GM10266 (cell line): ENCODE measurements around the gene G6PD.
"Not testable (repeated sequence)": the region's sequence is repeated elsewhere in the genome, so short reads cannot be mapped to it uniquely, and the experiment has no call there.

Experiments
- DNase-seq: peaks from one replicate; pipeline ENCODE4 v3.0.0; 2012; ENCODE audit errors: extremely low spot score
- TF ChIP-seq, protein P1 (sequence below): IDR thresholded peaks from 2 replicates; pipeline ENCODE4 v1.5.1; 2012; ENCODE audit warnings: mild to moderate bottlenecking, low read depth; ENCODE audit not compliant: control insufficient read depth, insufficient read depth; ENCODE audit errors: missing control alignments

The G6PD gene

DNA sequence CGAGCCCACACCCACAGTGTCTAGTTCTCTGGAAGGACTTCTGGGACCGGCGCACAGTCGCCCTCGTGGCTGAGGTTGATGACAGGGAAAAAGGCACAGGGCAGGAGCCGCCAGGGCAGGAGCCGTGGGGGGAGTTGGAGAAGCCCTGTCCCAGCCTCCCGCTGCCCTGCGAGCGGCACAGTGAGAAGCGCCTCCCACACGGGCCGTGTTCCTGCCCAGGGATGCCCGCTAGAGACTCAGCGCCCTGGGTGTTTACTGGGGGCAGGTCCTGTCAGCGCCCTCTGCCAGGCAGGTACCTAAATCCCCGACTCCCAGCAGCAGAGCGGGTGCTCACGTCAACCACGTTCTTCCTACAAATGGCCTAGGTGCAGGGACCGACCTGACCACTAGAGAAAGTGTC is 12.2 kb upstream of the G6PD start:
- DNase-seq = not testable (repeated sequence)

DNA sequence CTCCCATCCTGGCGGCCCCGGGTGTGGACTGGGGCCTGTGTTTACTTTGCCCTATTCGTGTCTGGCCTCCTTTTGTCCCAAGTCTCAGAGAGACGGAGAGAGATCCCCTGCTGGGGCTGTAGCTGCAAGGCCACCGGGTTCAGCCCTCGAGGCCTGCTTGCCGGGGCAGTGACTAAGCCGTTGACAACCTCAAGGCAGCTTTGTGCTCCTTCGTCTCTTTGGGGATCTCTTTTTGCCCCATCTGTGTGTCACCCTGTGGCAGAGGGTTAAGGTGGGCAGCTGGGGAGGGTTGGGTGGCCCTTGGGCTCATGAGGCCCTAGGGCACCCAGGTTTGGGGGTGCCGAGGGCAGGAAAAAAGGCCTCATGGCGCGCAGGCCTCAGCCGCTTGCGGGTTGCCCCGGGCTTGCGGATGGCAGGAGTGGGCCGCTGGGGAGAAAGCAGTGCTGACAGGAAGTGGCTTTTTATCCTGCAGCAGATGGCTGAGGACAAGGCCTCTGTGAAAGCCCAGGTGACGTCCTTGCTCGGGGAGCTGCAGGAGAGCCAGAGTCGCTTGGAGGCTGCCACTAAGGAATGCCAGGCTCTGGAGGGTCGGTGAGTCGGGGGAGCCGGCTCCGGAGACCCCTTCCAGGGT is 11.5 kb upstream of the G6PD start:
- DNase-seq = not testable (repeated sequence)

DNA sequence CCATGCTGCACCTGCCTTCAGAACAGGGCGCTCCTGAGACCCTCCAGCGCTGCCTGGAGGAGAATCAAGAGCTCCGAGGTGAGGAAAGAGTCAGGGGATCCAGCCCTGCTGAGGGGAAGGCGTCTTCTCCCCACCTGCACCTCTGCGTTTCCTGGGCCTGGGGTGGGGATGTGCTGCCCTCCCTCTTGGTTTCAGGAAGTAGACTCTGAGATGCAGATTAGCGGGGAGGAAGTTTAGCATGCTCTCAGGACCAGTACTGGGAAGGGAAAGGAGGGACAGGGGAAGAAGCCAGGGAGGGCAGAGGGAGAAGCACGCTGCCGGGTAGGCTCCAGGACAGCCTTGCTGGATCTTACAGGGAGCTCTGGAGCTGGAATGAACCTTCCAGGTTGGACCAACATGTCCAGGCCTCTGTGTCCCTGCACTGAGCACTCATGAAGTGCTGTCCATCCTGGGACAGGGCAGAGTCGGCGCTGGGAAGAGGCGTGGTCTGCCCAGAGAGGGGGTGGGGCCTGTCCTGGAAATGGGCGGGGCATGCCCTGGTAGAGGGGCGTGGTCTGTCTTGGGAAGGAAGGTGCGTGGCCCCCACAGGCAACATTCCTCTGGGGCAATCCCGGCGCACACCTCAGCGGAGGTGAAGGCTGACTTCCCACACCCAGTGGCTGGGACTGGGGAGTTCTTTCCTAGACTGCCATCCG is 5.6 kb upstream of the G6PD start:
- DNase-seq = not testable (repeated sequence)

DNA sequence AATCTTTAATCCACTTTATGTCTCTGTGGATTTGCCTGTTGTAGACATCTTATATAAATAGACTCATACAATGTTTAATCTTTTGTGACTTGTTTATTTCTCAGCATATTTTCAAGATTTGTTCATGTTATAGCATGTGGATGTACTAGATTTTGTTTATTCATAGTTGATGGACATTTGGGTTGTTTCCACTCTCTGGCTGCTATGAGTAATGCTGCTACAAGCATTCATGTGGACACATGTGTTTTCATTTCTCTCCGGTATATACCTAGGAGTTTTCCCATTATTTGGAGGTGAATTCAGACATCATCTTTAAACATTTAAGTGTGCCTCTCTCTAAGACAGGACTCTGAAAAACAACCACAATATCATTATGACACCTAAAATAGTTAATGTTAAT is 3.1 kb upstream of the G6PD start:
- TF ChIP-seq, protein P1, sequence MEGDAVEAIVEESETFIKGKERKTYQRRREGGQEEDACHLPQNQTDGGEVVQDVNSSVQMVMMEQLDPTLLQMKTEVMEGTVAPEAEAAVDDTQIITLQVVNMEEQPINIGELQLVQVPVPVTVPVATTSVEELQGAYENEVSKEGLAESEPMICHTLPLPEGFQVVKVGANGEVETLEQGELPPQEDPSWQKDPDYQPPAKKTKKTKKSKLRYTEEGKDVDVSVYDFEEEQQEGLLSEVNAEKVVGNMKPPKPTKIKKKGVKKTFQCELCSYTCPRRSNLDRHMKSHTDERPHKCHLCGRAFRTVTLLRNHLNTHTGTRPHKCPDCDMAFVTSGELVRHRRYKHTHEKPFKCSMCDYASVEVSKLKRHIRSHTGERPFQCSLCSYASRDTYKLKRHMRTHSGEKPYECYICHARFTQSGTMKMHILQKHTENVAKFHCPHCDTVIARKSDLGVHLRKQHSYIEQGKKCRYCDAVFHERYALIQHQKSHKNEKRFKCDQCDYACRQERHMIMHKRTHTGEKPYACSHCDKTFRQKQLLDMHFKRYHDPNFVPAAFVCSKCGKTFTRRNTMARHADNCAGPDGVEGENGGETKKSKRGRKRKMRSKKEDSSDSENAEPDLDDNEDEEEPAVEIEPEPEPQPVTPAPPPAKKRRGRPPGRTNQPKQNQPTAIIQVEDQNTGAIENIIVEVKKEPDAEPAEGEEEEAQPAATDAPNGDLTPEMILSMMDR = no peak
- no peak for DNase-seq

DNA sequence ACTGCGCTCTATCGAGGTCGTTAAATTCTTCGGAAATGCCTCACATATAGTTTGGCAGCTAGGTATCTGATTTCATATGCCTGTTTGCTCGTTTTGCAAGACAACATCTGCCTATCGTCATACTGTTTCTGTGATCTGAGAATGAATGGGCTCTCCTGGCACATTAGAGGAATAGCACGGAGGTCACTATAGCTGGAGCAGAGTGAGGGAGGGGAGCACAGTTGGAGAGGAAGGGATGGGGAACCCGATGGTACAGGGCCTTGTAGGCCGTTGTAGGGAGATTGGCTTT is 1.3 kb upstream of the G6PD start:
- no peak for DNase-seq
- TF ChIP-seq, protein P1 = no peak

DNA sequence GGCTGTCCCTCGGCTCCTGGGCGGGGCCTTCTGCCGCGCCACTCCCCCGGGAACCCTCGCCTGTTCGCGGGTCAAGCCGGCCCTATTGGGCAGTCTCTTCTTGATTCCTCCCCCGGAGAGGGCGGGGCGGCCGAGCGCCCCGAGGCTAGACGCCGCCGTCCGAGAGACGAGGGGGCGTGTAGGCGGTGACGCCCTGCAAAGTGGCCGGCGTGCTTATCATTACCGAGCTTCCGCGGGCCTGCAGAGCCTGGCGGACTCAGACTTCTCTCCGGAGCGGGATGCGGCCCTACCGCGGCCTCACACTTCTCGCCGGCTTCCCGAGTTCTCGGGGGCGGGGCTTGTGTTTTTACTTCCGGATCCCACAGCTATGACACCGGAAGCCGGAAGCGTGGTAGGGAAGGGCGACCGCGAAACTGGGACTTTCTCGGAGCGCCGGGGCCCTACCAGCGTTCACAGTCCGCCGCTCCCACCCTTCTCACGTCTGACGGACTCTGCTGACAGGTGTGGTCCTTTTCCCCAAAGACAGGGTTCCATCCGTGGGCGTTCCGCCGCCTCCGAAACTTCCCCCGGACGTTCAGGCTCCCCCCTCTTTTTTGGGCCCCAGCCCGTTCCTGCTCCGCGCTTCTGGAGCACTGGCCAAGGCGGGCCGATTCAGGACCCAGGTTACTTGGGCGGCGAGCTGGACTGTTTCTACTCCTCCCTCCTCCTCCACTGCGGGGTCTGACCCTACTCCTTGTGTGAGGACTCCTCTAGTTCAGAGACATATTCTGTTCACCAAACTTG is 790 bp upstream of the G6PD start, which contains the start of gene IKBKG:
IKBKG (plus strand) TSS at position 376 of the 783 bp plus-strand sequence. CDS start 4,383 bp downstream, outside the sequence.
- TF ChIP-seq, protein P1 = no peak
- DNase-seq = peak; percentile 94

DNA sequence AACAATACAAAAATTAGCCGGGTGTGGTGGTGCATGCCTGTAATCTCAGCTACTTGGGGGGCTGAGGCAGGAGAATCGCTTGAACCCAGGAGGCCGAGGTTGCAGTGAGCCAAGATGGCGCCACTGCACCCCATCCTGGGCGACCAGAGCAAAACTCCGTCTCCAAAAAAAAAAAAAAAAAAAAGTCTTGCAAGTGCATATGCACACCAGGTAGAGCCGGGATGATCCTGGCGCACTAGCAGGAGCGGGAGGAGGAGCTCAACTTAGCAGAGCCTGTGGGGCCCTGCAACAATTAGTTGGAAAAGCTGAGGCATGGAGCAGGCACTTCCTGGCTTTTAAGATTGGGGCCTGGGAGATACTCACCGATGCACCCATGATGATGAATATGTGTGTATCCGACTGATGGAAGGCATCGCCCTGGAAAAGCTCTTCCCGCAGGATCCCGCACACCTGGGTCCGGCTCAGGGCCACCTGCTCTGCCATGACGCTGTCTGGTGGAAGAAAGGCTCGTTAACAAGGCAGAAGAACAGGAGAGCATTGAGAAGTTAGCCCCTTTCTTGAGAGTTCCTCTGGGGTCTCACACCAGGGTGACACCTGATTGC is 872 bp downstream of the G6PD start:
- no peak for DNase-seq
- TF ChIP-seq, protein P1 = no peak

DNA sequence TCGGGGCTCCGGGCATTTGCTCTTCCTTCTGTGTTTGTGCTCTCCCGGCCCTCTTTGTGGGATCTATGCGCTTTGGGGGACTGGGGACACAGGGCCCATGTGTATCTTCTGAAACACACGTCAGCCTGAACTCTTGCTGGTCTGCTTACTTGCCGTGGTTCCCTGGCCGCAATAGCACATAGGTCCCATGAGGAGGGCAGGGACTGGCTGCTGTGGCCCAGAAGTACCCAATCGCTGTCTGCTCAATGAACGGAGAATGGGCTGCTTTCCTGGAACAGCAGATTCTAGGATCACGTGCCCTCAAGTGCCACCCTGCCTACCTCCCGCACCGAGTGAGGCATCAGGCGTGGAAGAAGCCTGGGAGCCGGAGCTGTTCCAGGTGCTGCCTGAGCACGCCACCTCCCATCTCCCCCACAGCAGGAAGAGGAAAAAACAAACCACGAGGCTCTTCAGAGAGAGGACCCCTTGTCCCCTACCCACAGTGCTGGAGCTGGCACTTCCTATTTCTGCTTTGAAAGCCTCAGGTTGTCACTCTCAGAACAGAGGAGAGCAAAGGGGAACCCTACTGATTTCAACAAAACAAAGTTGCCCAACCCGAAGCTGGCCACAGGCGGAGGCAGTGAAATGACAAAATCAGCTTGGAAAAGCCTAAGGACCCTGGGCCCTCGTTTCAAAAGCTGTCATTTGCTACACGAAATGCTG is 3.8 kb downstream of the G6PD start:
- TF ChIP-seq, protein P1 = no peak
- no peak for DNase-seq
